ENCODE measurements around the gene COL4A6.

DNA sequence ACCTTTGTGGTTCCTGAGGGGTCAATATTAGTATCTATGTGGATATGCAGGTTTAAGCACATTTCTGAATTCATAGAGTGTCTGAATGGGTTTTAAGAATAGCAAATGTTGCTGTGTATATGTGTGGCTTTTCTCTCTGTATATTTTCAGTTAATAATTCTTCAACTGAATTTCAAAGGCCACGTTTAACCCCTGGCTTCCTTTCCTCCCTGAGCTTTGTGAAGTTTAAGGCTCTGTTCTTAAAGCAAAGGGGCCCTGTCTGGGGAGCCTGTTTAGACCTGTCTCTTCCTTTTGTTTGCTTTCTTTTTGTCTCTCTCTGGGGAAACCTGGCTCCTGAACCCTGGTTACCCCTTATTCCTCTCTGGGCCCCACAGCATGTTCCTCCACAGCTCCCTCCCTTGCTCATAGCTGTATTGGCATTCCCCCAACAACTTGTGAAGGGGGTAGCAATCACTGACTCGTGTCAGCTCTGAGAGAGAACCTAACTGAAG is 139.1 kb downstream of the COL4A6 start:
- TF ChIP-seq POLR2AphosphoS5 (IDR thresholded peaks at IDR 0.05; ENCODE audit: borderline replicate concordance, low read depth, low read length) = no peak
- no peak for TF ChIP-seq EZH2 (IDR thresholded peaks at IDR 0.05)
- no peak for TF ChIP-seq FOXP2 (optimal IDR thresholded peaks at IDR 0.05; ENCODE audit: control extremely low read depth, extremely low read length, insufficient read depth)
